NCI-H128 (cell line): ENCODE measurements around the gene KRT86.
"Not testable (repeated sequence)": the region's sequence is repeated elsewhere in the genome, so short reads cannot be mapped to it uniquely, and the experiment has no call there.

ENCODE experiments used
- DNase-seq: peaks from one replicate; lab custom pipeline; 2025; ENCODE audit not compliant: unreplicated experiment; lab: John Stamatoyannopoulos, UW

KRT86 gene

DNA sequence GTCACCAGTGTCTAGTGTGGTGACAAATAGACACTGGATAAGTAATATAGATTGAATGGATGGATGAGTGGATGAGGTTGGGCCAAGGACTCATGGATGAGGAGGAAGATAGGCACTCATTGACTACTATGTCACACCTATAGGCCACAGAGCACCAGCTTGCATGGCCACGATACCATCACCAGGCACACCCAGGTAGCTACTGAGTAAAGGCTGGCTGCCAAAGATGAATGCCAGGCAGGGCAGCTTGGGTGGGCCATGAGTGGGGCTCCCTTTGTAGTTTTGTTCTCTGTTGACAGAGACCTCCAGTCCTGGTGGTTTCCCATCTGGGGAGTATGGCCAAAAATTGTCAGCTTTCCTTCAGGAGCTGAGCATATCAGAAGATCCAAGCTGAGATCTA is 57.9 kb downstream of the KRT86 start:
- no peak for DNase-seq

DNA sequence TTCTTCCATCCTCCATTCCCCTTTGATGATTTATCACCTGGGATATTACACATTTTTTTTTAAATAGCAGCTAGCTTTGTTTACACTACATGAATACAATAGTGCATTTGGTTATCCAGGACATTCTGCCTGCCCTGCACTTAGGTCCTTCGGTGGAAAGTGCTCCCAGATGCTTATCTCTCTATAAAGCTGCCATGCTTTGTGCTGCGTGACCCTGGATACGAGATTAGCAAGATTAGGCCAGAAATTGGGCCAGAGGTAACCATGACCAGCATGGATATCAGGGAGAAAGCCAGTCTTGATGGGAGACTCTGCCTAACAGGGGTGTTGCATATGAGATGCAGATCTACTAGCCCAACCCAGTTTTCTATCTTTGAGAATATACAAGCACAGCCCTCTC is 58.9 kb downstream of the KRT86 start:
- no peak for DNase-seq

- DNase-seq: no peak
Measured at GRCh38 chr12:52334185-52334584, 59.7 kb downstream of the KRT86 start.

- DNase-seq: no peak
Measured at GRCh38 chr12:52335598-52336262, 61.3 kb downstream of the KRT86 start.

- DNase-seq: no peak
Measured at GRCh38 chr12:52336641-52337040, 62.2 kb downstream of the KRT86 start.

DNA sequence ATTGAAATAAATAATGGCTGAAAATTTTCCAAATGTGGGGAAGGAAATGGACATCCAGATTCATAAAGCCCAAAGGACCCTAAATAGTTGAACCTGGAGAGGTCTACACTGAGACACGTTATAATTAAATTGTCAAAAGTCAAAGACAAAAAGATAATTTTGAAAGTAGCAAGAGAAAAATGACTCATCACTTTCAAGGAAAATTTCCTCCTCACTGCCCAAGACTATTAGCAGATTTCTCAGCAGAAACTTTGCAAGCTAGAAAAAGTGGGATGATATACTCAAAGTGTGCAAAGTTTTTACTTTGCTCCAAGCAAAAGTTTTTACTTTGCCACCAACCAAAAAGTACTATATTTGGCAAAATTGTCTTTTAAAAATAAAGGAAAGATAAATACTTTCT is 62.6 kb downstream of the KRT86 start:
- no peak for DNase-seq

DNA sequence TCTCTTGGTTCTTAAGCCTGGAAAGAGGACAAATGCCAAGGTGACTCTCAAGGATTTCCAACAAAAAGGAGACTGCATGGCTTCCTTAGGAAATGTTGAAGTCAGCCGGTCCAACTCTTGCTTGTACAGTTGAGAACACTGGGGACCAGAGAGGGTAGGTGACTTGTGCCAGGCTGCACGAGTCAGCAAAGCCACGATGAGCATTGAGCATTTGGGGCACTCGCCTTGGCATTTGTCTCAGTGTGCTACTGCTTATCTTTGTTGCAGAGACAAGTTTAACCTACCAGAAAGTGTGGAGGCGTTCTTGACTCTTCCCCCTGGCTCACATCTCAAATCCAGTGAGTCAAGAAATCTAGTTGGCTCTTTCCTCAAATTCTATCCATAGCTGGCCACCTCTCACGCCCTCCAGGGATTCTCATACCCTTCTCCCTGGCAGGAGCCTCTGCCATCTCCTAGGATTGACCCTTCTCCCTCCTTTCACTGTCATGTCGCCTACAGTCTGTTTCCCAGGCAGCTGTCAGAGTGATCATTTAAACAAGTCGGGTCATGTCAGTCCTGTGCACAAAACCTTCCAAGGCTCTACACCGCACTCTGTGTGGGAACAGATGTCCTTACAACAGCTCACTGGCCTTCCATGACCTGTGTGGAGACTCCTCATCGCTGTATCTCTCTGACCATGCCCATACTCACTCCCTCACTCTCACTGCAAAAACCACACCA is 64.0 kb downstream of the KRT86 start:
- no peak for DNase-seq

GRCh38 chr12:52341066-52341580 is 66.7 kb downstream of the KRT86 start:
- DNase-seq: no peak

GRCh38 chr12:52342781-52343490 is 68.5 kb downstream of the KRT86 start:
- no peak for DNase-seq

DNA sequence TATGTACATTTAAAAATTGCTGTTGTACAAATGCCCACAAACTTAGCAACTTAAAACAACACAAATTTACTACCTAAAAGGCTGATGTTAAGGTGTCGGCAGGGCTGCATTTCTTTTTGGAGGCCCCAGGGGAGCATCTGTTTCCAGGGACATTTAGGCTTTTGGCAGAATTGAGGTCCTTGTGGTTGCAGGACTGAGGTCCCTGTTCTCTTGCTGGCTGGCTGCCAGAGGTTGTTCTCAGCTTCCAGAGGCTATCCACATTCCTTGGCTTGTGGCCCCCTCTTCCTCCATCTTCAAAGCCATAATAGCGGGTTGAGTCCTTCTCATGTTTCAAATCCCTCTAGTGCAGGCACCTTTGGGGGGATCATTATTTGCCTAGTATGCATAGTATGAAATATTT is 69.1 kb downstream of the KRT86 start:
- no peak for DNase-seq

GRCh38 chr12:52344111-52344510 is 69.7 kb downstream of the KRT86 start:
- DNase-seq: no peak

DNA sequence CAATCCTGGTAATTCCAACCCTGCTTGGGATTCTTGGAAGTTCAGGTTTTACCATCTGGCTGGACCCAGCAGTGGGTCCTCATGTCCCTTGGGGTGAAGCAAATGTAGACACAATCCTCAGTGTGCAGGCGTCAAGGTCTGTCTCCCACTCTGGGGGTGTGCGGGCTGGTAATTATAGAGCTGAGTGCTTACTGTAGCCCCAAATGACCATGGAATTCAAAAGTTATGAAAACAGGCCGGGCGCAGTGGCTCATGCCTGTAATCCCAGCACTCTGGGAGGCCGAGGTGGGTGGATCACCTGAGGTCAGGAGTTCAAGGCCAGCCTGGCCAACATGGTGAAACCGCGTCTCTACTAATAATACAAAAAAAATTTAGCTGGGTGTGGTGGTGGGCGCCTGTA is 70.6 kb downstream of the KRT86 start:
- DNase-seq: not testable (repeated sequence)

- no peak for DNase-seq
Measured at GRCh38 chr12:52346593-52346992, 72.1 kb downstream of the KRT86 start.

- DNase-seq: no peak
Measured at GRCh38 chr12:52347016-52347415, 72.6 kb downstream of the KRT86 start.

DNA sequence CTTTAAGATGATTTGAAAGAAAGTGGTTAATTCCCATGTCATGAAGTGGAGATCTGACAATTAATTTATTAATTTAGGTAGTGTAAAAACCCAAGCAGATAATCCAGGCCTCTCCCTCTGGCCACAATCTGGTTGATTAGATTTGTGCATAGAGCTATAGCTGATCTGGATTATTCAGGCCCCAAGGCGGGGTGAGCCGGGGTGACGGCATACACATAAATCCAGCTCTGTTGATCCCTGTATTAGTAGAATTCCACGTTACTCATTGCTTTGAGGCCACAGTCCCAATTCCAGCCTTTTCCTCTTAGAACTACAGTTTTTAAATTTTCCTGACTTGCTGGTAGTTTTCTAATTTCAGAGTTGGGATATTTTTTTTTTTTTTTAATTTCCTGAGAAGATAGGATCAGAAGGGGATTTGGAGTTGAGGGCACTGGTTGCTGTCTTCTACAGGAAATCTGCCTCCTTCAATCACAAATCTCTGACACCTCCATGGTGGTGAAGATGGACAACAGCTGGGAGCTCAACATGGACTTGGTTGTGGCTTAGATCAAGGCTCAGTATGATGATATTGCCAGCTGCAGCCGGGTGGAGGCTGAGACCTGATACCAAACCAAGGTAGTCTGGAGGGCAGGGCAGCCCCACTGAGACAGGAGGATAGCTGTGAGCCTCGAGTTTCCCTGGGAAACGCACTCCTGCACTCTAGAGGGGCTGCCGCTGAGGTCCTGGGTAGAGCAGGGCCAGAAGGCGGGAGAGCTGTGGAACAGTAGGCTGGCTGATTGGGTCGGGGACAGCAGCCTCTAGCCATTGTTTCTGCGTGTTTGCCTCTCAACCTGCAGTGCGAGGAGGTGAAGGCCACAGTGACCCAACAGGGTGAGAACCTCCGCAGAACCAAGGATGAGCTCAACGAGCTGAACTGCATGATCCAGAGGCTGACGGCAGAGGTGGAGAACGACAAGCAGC is 73.4 kb downstream of the KRT86 start:
- DNase-seq: no peak

GRCh38 chr12:52349196-52349595 is 74.8 kb downstream of the KRT86 start:
- no peak for DNase-seq

DNA sequence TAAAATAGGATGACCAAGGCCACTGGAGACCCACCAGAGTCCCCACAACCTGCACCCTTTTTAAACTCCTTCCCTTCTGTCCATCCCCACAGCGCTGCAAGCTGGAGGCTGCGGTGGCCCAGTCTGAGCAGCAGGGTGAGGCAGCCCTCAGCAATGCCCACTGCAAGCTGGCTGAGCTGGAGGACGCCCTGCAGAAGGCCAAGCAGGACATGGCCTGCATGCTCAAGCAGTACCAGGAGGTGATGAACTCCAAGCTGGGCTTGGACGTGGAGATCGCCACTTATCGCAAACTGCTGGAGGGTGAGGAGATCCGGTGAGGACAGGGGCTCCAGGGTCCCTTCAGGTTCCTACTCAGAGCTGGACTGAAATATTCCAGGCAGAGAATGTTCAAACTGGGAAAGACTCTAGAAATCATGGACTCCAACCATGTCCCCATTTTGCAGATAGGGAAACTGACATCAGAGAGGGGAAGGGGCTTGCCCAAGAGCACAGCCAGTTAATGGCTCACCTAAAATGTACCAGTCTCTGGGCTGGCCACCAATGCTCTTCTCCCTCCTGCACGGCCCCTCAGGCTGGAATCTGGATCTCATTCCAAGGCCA is 75.7 kb downstream of the KRT86 start:
- no peak for DNase-seq

DNA sequence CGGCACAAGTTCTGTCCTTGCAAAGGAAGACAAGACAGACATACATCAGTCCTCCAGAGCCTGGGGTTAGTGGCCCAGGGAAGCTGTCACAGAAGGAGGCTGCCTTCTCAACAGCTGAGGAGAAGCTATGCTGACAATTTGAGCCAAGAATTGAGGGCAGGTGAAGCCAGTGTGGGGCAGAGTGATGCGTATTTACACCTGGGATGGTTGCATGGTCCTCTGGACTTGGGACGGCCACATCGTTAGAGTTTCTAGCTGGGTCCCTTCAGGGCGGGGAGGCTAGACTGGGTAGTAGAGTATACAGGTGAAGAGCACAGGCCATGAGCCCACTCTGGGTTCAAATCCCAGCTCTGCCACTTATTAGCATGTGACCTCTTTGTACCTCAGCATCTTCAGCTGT is 76.3 kb downstream of the KRT86 start:
- no peak for DNase-seq

- no peak for DNase-seq
Measured at GRCh38 chr12:52351196-52352059, 77.0 kb downstream of the KRT86 start.

- no peak for DNase-seq
Measured at GRCh38 chr12:52352951-52353350, 78.5 kb downstream of the KRT86 start.
